Transverse colon (tissue), 4 donors: ENCODE data around the gene KATNB1.

Source experiments
- CTCF ChIP-seq, 5 experiments: fragments of 200-600 bp in 3 of 5; fragments of 450-650 bp in 2 of 5; sonication (generic) in 3 of 5; IDR thresholded peaks; 1 replicate in 2 of 5; 2 replicates in 3 of 5; pipeline ENCODE4 v1.5.1; 2016 to 2017; ENCODE audit warnings: antibody characterized with exemption in 5 of 5, inconsistent platforms in 3 of 5, mild to moderate bottlenecking in 2 of 5, moderate library complexity in 1 of 5
- EP300 ChIP-seq: sonication (generic); formaldehyde crosslinking; IDR thresholded peaks from one replicate; pipeline ENCODE4 v1.6.1; 2017; ENCODE audit warnings: antibody characterized with exemption, low read depth
- POLR2A ChIP-seq: fragments of 450-650 bp; IDR thresholded peaks from one replicate; pipeline ENCODE4 v1.6.1; 2016; ENCODE audit warnings: antibody characterized with exemption, mild to moderate bottlenecking, moderate library complexity
- POLR2AphosphoS5 ChIP-seq, 3 donors: sonication (generic); formaldehyde crosslinking; IDR thresholded peaks; one replicate each; pipeline ENCODE4 v1.6.1; 2016; ENCODE audit warnings: antibody characterized with exemption in 3 of 3

DNA sequence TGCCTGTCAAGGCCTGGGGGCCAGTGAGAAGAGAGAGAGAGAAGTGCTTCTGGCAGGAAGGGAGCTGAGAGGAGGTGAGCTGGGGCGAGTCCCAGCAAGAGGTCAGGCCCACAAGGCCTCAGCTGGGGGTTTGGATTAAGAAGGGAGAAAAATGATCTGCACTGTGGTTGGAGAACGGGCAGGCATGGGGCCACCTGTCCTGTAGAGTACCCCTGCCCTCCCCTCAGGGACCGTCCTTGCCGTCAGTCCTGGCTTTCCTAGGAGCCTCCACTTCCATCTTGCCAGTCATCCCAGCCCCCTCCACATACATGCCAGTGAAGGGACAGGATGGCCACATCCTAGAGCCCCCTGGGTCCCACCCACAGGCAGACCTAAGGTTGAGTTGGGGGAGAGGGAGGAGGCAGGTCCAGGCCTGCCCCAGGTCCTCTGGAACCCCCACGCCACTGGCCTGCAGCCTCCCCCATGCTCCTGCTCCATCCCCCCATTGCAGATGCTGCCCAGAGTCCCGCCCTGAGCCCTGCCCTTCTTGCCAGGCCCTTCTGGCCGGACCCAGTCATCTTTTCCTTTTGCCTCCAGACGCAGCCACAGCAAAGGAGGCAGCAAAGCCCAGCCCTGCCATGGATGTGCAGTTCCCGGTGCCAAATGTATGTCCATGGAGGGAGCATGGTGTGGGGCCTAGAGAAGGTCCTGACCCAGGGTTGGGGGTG lies 18.9 kb downstream of the KATNB1 start:
- TF ChIP-seq CTCF (IDR thresholded peaks at IDR 0.05) (no peak), POLR2A (no peak), POLR2AphosphoS5 (IDR thresholded peaks at IDR 0.05) (no peak), EP300 (no peak)
